Colonic mucosa (tissue), 4 donors: ENCODE data around the gene TMEM207. TPM values are rescaled to one million over a fixed set of nuclear protein-coding genes. Genes with fewer than 3 reads are reported as not detected.

ENCODE experiments used
- DNase-seq: peaks from one replicate; pipeline ENCODE4 v3.0.0-alpha.2; 2020
- H3K27ac ChIP-seq: fragments of 200-600 bp; one replicate; pipeline ENCODE4 v1.8.0; 2021
- H3K27me3 ChIP-seq: fragments of 200-600 bp; one replicate; pipeline ENCODE4 v1.8.0; 2021
- H3K36me3 ChIP-seq: fragments of 200-600 bp; one replicate; pipeline ENCODE4 v1.8.0; 2021
- H3K4me1 ChIP-seq: fragments of 200-600 bp; one replicate; pipeline ENCODE4 v1.8.0; 2021; ENCODE audit warnings: mild to moderate bottlenecking
- H3K4me3 ChIP-seq: fragments of 200-600 bp; one replicate; pipeline ENCODE4 v1.8.0; 2021
- H3K9ac ChIP-seq, 2 donors: one replicate each; pipeline ENCODE4 v1.7.0; 2013; ENCODE audit warnings: control low read depth in 2 of 2, low read depth in 2 of 2, low read length in 2 of 2
- H3K9me3 ChIP-seq: fragments of 200-600 bp; one replicate; pipeline ENCODE4 v1.8.0; 2021
- CTCF ChIP-seq: fragments of 200-600 bp; IDR thresholded peaks from one replicate; pipeline ENCODE4 v1.8.0; 2022; ENCODE audit warnings: antibody characterized with exemption, mild to moderate bottlenecking
- intact Hi-C: fragments of 100-400 bp; cut with DNase I; formaldehyde crosslinking; loops from one replicate; pipeline ENCODE4 v1.14.1; 2022
- total RNA-seq, 2 donors: library from RNA; stranded (reverse); fragmentation: NEBNext Ultra II Directional in 1 of 2; extraction: Animal tissue kit (Norgen Biotek cat#: 25700) in 1 of 2; gene quantifications; one replicate each; pipeline ENCODE4 v1.2.1, GENCODE V29; 2021
- donor health status: healthy.
- donor health status: DM: no; HTN: no; CAD: no.
- donor health status: DM: no; HTN: no; CAD: no.

TMEM207 gene
- total RNA-seq, 2 donors from 2014 or later: not detected

- Histone ChIP-seq H3K27ac (no peak overlapping the region), H3K9me3 (no peaks in the 10 kb centered on the region), H3K4me1 (no peaks in the 10 kb centered on the region), H3K9ac (no peak overlapping the region), H3K27me3 (no peaks in the 10 kb centered on the region), H3K4me3 (no peak overlapping the region), H3K36me3 (no peaks in the 10 kb centered on the region)
- no peak for DNase-seq
- intact Hi-C loops: no loop called here
- no peak for TF ChIP-seq CTCF
Observed at GRCh38 chr3:190435618-190436017, 14.1 kb downstream of the TMEM207 start.

- no peak for TF ChIP-seq CTCF
- Histone ChIP-seq H3K9me3 (no peaks in the 10 kb centered on the region), H3K4me3 (no peak overlapping the region), H3K27ac (no peak overlapping the region), H3K36me3 (no peaks in the 10 kb centered on the region), H3K27me3 (no peaks in the 10 kb centered on the region), H3K4me1 (no peaks in the 10 kb centered on the region), H3K9ac (no peak overlapping the region)
- no peak for DNase-seq
- intact Hi-C loops: no loop called here
Observed at GRCh38 chr3:190433626-190434025, 16.1 kb downstream of the TMEM207 start.

- Histone ChIP-seq H3K9me3 (no peaks in the 10 kb centered on the region), H3K36me3 (no peaks in the 10 kb centered on the region), H3K27me3 (no peaks in the 10 kb centered on the region), H3K4me3 (no peak overlapping the region), H3K9ac (no peak overlapping the region), H3K4me1 (no peaks in the 10 kb centered on the region), H3K27ac (no peak overlapping the region)
- no peak for TF ChIP-seq CTCF
- DNase-seq: no peak
- intact Hi-C loops: no loop called here
Observed at GRCh38 chr3:190432216-190432615, 17.5 kb downstream of the TMEM207 start.

GRCh38 chr3:190430906-190431305, 18.8 kb downstream of the TMEM207 start:
- H3K4me3 ChIP-seq: no peak overlapping the region
- no peaks in the 10 kb centered on the region for H3K36me3 ChIP-seq
- no peak overlapping the region for H3K9ac ChIP-seq
- no peaks in the 10 kb centered on the region for H3K4me1 ChIP-seq
- TF ChIP-seq CTCF: no peak
- no peak for DNase-seq
- H3K27me3 ChIP-seq: no peaks in the 10 kb centered on the region
- H3K9me3 ChIP-seq: no peaks in the 10 kb centered on the region
- H3K27ac ChIP-seq: no peak overlapping the region
- intact Hi-C loops: no loop called here

GRCh38 chr3:190429681-190430080, 20.0 kb downstream of the TMEM207 start:
- Histone ChIP-seq H3K27me3 (no peaks in the 10 kb centered on the region), H3K9ac (no peak overlapping the region), H3K36me3 (no peaks in the 10 kb centered on the region), H3K27ac (no peak overlapping the region), H3K4me1 (no peaks in the 10 kb centered on the region), H3K9me3 (no peaks in the 10 kb centered on the region), H3K4me3 (no peak overlapping the region)
- DNase-seq: no peak
- intact Hi-C loops: loop anchor here (10.0 kb wide), 1 partner anchor 205 kb away; no protein-coding TSS in a partner anchor
- no peak for TF ChIP-seq CTCF
